GM12878 (cell line): ENCODE results near the gene OR2T6. TPM values are rescaled to one million over a fixed set of nuclear protein-coding genes. Genes with fewer than 3 reads are reported as not detected.

Source experiments
- FOXK2 ChIP-seq: fragments of 450-650 bp; IDR thresholded peaks from 2 replicates; pipeline ENCODE4 v1.6.1; 2017; ENCODE audit warnings: mild to moderate bottlenecking, moderate library complexity
- HDGF ChIP-seq: fragments of 450-650 bp; IDR thresholded peaks from 2 replicates; pipeline ENCODE4 v1.6.1; 2016; ENCODE audit warnings: antibody characterized with exemption
- KDM1A ChIP-seq: fragments of 200-600 bp; sonication (generic); IDR thresholded peaks from 2 replicates; pipeline ENCODE4 v1.6.1; 2016; ENCODE audit warnings: borderline replicate concordance
- MAX ChIP-seq: IDR thresholded peaks from 2 replicates; pipeline ENCODE4 v1.6.1; 2012; ENCODE audit warnings: low read depth, low read length, improper control_type of control experiment
- MLLT1 ChIP-seq: fragments of 450-650 bp; IDR thresholded peaks from 2 replicates; pipeline ENCODE4 v1.6.1; 2016; ENCODE audit warnings: mild to moderate bottlenecking
- PRDM15 ChIP-seq: fragments of 450-650 bp; formaldehyde crosslinking; IDR thresholded peaks from 2 replicates; pipeline ENCODE4 v1.4.0; 2020; ENCODE audit warnings: mild to moderate bottlenecking, moderate library complexity
- SIN3A ChIP-seq: IDR thresholded peaks from 2 replicates; pipeline ENCODE4 v1.6.1; 2012; ENCODE audit warnings: low read depth, low read length, improper control_type of control experiment
- SRF ChIP-seq, 2 experiments: IDR thresholded peaks; 2 replicates each; pipeline ENCODE4 v1.6.1; 2011; ENCODE audit warnings: low read depth in 2 of 2, low read length in 2 of 2, mild to moderate bottlenecking in 1 of 2, moderate library complexity in 1 of 2
- TARDBP ChIP-seq: IDR thresholded peaks from 2 replicates; pipeline ENCODE4 v1.6.1; 2016; ENCODE audit warnings: borderline replicate concordance
- YY1 ChIP-seq: IDR thresholded peaks from 2 replicates; pipeline ENCODE4 v1.6.1; 2011; ENCODE audit warnings: low read depth, mild to moderate bottlenecking, low read length
- polyA plus RNA-seq, 11 experiments: library from polyadenylated mRNA; depleted of rRNA in 4 of 11; unstranded in 6 of 11; stranded (reverse) in 5 of 11; fragments of >200 nt; fragmentation: Nextera tagmentation in 4 of 11; fragmentation: Illumina TruSeq in 1 of 11; extraction: Ambion mirVana in 4 of 11; extraction: Trizol in 1 of 11; gene quantifications; 1 replicate in 1 of 11; 2 replicates in 10 of 11; pipeline versions ENCODE4 v1.2.1 to v1.2.3, GENCODE V29; 2011 to 2016; ENCODE audit warnings: inconsistent platforms in 2 of 11, missing spikeins in 2 of 11, low read depth in 1 of 11
- total RNA-seq, 4 experiments: library from RNA; depleted of rRNA in 3 of 4; stranded (reverse); fragments of >200 nt in 3 of 4; fragmentation: Illumina TruSeq in 1 of 4; extraction: Trizol in 1 of 4; gene quantifications; 2 replicates each; pipeline versions ENCODE4 v1.2.1 to v1.2.3, GENCODE V29; 2013 to 2021

The OR2T6 gene
- total and polyA plus RNA-seq, 10 of the 15 experiments (the other 5 are each of a cell fraction or from before 2014, with no cell fraction given) = not detected

GRCh38 chr1:248402748-248403147 is 27.2 kb downstream of the OR2T6 start, which contains the start of gene OR2T1 (continued):
- TF ChIP-seq PRDM15 (no peak), SRF (IDR thresholded peaks at IDR 0.05; ENCODE audit: low read depth in 2 of 2, low read length in 2 of 2) (no peak), TARDBP (no peak), FOXK2 (no peak), HDGF (no peak), MLLT1 (no peak), MAX (no peak), KDM1A (no peak), SIN3A (no peak), YY1 (no peak)
